ES-I3 (cell line): ENCODE results near the gene DCBLD1.
A peak's percentile ranks its signal among the peaks of the same experiment; 100 is the strongest.

ENCODE experiments used
- H3K36me3 ChIP-seq: 2 replicates; pipeline ENCODE4 v1.6.1; 2013; ENCODE audit warnings: mild to moderate bottlenecking, low read length, control low read depth, moderate library complexity; ENCODE audit not compliant: insufficient read depth
- H3K4me1 ChIP-seq: 2 replicates; pipeline ENCODE4 v1.6.1; 2013; ENCODE audit warnings: mild to moderate bottlenecking, control low read depth, low read length; ENCODE audit not compliant: insufficient read depth
- H3K9ac ChIP-seq: 2 replicates; pipeline ENCODE4 v1.6.1; 2013; ENCODE audit warnings: low read depth, mild to moderate bottlenecking, low read length, moderate library complexity
- H3K9me3 ChIP-seq: 2 replicates; pipeline ENCODE4 v1.6.1; 2013; ENCODE audit warnings: mild to moderate bottlenecking, low read length, moderate library complexity; ENCODE audit not compliant: control insufficient read depth, insufficient read depth

DCBLD1 gene

GRCh38 chr6:117542493-117542892 lies 60.0 kb downstream of the DCBLD1 start:
- Histone ChIP-seq H3K36me3 (no peaks in the 10 kb centered on the region), H3K9ac (no peak overlapping the region), H3K9me3 (no peaks in the 10 kb centered on the region), H3K4me1 (no peaks in the 10 kb centered on the region)

- Histone ChIP-seq H3K9ac (no peak overlapping the region), H3K4me1 (peaks cover 11% of the 10 kb centered on the region), H3K36me3 (no peaks in the 10 kb centered on the region), H3K9me3 (no peaks in the 10 kb centered on the region)
Observed at GRCh38 chr6:117544716-117545115, 62.2 kb downstream of the DCBLD1 start.

- no peaks in the 10 kb centered on the region for H3K9me3 ChIP-seq
- H3K9ac ChIP-seq = no peak overlapping the region
- peaks cover 15% of the 10 kb centered on the region for H3K4me1 ChIP-seq
- H3K36me3 ChIP-seq = no peaks in the 10 kb centered on the region
Observed at GRCh38 chr6:117545161-117545595, 62.7 kb downstream of the DCBLD1 start.

- no peaks in the 10 kb centered on the region for H3K36me3 ChIP-seq
- H3K9me3 ChIP-seq = no peaks in the 10 kb centered on the region
- H3K9ac ChIP-seq = no peak overlapping the region
- peaks cover 23% of the 10 kb centered on the region for H3K4me1 ChIP-seq
Observed at GRCh38 chr6:117546674-117547073, 64.2 kb downstream of the DCBLD1 start.

- Histone ChIP-seq H3K9ac (peak overlapping the region; percentile 7; the same call in 1 of the 2 replicates), H3K4me1 (peaks cover 29% of the 10 kb centered on the region), H3K36me3 (no peaks in the 10 kb centered on the region), H3K9me3 (no peaks in the 10 kb centered on the region)
Observed at GRCh38 chr6:117547688-117548621, 65.5 kb downstream of the DCBLD1 start.

GRCh38 chr6:117548797-117549301 lies 66.4 kb downstream of the DCBLD1 start:
- Histone ChIP-seq H3K9ac (no peak overlapping the region), H3K4me1 (peaks cover 32% of the 10 kb centered on the region), H3K36me3 (no peaks in the 10 kb centered on the region), H3K9me3 (no peaks in the 10 kb centered on the region)

GRCh38 chr6:117549611-117550010 lies 67.1 kb downstream of the DCBLD1 start:
- no peaks in the 10 kb centered on the region for H3K9me3 ChIP-seq
- H3K9ac ChIP-seq = no peak overlapping the region
- peaks cover 32% of the 10 kb centered on the region for H3K4me1 ChIP-seq
- no peaks in the 10 kb centered on the region for H3K36me3 ChIP-seq

GRCh38 chr6:117550078-117550600 lies 67.7 kb downstream of the DCBLD1 start:
- H3K9ac ChIP-seq = no peak overlapping the region
- H3K9me3 ChIP-seq = no peaks in the 10 kb centered on the region
- H3K36me3 ChIP-seq = no peaks in the 10 kb centered on the region
- peaks cover 32% of the 10 kb centered on the region for H3K4me1 ChIP-seq

GRCh38 chr6:117550618-117551242 lies 68.3 kb downstream of the DCBLD1 start:
- Histone ChIP-seq H3K9me3 (no peaks in the 10 kb centered on the region), H3K9ac (no peak overlapping the region), H3K4me1 (peaks cover 37% of the 10 kb centered on the region), H3K36me3 (no peaks in the 10 kb centered on the region)

GRCh38 chr6:117552618-117553017 lies 70.1 kb downstream of the DCBLD1 start:
- H3K9ac ChIP-seq = no peak overlapping the region
- peaks cover 37% of the 10 kb centered on the region for H3K4me1 ChIP-seq
- no peaks in the 10 kb centered on the region for H3K36me3 ChIP-seq
- H3K9me3 ChIP-seq = no peaks in the 10 kb centered on the region

- H3K9me3 ChIP-seq = no peaks in the 10 kb centered on the region
- H3K4me1 ChIP-seq = peaks cover 37% of the 10 kb centered on the region
- H3K9ac ChIP-seq = no peak overlapping the region
- no peaks in the 10 kb centered on the region for H3K36me3 ChIP-seq
Observed at GRCh38 chr6:117553142-117553541, 70.7 kb downstream of the DCBLD1 start.

GRCh38 chr6:117555262-117555849 lies 72.9 kb downstream of the DCBLD1 start:
- Histone ChIP-seq H3K36me3 (no peaks in the 10 kb centered on the region), H3K9me3 (no peaks in the 10 kb centered on the region), H3K9ac (no peak overlapping the region), H3K4me1 (peaks cover 20% of the 10 kb centered on the region)

- no peak overlapping the region for H3K9ac ChIP-seq
- peaks cover 14% of the 10 kb centered on the region; the same call in 1 of the 2 replicates for H3K4me1 ChIP-seq
- no peaks in the 10 kb centered on the region for H3K36me3 ChIP-seq
- no peaks in the 10 kb centered on the region for H3K9me3 ChIP-seq
Observed at GRCh38 chr6:117555882-117556498, 73.5 kb downstream of the DCBLD1 start.

- Histone ChIP-seq H3K4me1 (0 out of 2 replicates have a peak, but pooled peaks cover 8% of the 10 kb centered on the region), H3K9me3 (no peaks in the 10 kb centered on the region), H3K36me3 (no peaks in the 10 kb centered on the region), H3K9ac (no peak overlapping the region)
Observed at GRCh38 chr6:117557951-117558350, 75.5 kb downstream of the DCBLD1 start.
